AG20443 (cell line): Measurements from ENCODE around the gene TMUB1.
A peak's percentile ranks its signal among the peaks of the same experiment; 100 is the strongest.

Experiments used
- DNase-seq: peaks from one replicate; pipeline ENCODE4 v3.0.0; 2012; ENCODE audit warnings: low spot score, mixed read lengths

The TMUB1 gene

GRCh38 chr7:151121380-151122170 is 38.3 kb upstream of the TMUB1 start:
- DNase-seq = no peak

- no peak for DNase-seq
These were observed 37.6 kb upstream of the TMUB1 start for GRCh38 chr7:151120896-151121295.

- no peak for DNase-seq
These were observed 36.6 kb upstream of the TMUB1 start for GRCh38 chr7:151119902-151120301.

DNA sequence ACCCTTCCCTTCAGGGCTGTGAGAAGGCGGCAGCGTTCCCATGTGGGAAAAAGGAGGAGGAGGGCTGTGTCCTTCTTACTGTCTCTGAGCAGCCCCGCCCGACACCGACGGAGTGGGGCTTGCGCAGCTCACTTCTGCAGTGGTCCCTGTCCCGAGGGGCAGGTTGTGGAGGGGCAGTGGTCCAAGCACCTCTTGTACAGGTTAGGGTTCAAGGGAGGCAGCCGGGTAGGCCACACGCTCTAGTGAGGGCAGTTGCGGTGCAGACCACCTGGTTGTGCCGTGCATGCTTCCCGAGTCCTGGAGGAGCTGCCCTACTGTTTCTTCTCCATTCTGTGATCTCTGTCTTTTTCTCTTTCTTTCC is 35.7 kb upstream of the TMUB1 start:
- DNase-seq = no peak

DNA sequence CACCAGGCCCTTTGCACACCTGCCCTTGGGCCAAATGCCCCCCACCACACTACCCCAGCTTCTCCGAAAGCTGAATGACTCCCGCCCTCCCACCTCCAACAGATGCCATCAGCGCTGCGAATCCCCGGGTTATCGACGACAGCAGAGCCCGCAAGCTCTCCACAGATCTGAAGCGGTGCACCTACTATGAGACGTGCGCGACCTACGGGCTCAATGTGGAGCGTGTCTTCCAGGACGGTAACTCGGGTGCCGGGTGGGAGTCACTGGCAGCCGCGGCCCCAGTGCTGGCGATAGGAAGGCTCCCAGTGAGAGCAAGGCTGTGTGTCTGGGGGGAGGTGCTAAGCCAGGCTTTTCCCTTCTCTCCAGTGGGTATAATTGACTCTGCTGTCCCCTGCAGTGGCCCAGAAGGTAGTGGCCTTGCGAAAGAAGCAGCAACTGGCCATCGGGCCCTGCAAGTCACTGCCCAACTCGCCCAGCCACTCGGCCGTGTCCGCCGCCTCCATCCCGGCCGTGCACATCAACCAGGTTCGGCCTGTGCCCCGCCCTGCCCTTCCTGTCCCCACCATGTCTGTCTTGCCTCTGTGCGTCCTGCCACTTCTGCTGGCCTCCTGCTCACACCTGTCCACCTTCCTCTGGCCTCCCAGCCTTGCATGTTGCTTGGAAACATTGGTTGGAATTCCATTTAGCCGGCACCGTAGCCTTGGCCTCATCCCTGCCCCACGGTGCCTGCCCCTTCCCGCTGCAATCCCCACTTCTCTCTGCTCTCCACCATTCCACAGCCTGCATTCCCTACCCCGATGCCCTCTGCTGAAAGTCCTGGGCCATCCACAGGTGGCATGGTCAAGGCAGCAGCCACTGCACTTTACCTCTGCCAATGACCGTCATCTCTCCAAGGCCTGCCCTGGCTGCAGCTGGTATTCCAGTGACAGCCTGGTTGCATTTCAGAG is 35.1 kb upstream of the TMUB1 start:
- no peak for DNase-seq

DNA sequence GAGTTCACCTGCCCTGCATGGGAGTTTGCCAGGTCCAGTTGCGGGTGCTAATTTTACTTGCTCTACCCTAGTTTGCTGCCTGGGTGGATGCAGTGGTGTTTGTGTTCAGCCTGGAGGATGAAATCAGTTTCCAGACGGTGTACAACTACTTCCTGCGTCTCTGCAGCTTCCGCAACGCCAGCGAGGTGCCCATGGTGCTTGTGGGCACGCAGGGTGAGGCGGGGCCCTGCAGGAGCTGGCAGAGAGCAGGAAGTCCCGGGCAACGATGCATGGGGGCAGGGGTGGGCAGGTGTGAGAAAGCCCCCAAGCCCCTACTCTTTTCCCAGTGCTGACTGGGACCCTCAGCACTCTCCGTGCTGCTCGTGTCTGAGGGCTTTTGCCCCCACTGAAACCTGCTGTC is 34.3 kb upstream of the TMUB1 start:
- DNase-seq = no peak

DNA sequence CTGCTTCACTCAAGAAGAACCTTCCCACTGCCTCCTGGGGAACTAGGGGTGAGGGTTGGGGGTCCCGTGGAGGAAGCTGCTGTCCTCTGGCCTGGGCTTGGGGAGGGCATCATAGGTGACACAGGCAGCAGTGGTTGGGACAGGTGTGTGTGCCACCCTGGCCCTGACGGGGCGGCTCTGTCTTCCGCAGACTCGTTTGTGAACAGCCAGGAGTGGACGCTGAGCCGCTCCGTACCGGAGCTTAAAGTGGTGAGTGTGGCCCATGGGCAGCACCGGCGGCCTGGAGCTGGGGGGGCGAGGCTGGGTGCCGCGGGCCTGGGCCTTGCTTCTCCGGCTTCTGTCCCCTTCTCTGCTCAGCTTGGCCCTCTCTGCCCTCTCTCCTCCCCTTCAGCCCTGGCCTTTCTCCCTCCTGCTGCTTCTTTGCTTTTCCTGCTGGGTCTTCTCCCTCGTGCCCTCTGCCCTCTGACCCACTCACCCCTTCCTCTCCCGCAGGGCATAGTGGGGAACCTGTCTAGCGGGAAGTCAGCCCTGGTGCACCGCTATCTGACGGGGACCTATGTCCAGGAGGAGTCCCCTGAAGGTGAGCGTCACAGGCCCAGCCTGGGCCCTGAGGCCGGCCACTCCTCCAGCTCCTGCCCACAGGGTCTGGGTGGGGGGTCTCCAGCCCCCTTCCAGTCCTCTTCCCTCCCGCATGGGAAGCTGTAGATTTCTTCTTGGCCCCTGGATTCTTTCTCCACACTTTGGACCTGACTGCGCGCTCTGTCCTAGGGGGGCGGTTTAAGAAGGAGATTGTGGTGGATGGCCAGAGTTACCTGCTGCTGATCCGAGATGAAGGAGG is 33.5 kb upstream of the TMUB1 start:
- no peak for DNase-seq

DNA sequence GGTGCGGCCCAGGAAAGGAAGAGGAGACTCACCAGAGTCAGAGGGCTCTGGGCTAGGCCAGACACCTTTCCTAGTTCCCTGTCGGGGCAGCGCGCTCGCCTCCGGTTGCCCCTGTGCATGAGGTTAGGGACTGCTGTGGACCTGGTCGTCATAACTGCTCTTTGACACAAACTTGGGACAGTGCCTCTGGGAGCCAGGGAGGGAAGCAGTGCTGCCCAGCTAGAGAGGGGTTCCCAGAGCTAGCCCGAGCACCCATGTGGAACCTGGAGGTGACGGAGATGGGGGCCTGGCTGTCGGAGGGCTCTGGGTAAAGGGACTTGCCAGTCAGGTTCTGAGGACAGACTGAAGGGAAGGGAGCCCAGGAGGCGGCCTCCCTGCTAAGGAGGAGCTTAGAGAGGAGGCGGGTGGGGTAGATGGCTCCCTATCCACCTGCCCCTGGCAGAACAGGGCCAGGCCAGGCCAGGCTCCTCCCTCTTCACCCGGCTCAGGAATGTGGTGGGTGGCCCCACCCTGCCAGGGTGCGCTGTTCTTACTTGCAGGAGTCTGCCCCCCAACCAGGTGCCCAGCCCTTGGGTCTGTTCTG is 32.6 kb upstream of the TMUB1 start:
- no peak for DNase-seq

DNA sequence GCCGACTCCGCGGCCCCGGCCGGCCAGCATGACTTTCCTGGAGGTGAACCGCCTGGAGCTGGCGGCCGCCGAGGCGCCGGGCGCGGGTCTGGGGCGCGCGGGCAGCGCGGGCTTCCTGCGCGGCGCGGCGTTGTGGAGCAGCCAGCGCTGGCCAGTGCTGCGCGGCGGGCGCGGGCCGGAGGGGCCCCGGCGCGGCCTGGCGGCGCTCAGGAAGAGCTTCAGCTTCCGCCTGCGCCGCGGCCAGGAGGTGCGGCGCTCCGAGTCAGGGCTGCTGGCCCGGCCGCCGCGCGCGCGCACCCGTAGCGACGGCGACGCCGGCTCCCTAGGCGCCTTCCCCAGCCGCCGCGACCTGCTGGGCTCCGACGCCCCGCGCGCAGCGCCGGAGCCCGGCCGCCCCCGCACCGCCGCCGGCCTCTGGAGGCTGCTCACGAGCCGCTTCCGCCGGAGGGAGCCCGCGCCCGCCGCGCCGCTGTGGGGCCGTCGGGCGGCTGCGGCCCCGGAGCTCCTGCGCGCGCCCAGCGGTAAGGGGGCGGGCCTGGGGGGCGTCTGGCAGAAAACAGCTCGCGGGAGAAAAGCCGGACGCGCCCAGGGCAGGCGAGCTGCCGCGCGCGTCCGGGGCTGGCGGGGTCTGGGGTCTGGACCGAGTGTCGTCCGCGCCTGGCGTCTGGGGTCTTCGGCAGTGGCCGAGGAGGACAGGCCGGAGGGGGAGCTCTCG is 32.0 kb upstream of the TMUB1 start:
- peak; percentile 71 for DNase-seq

DNA sequence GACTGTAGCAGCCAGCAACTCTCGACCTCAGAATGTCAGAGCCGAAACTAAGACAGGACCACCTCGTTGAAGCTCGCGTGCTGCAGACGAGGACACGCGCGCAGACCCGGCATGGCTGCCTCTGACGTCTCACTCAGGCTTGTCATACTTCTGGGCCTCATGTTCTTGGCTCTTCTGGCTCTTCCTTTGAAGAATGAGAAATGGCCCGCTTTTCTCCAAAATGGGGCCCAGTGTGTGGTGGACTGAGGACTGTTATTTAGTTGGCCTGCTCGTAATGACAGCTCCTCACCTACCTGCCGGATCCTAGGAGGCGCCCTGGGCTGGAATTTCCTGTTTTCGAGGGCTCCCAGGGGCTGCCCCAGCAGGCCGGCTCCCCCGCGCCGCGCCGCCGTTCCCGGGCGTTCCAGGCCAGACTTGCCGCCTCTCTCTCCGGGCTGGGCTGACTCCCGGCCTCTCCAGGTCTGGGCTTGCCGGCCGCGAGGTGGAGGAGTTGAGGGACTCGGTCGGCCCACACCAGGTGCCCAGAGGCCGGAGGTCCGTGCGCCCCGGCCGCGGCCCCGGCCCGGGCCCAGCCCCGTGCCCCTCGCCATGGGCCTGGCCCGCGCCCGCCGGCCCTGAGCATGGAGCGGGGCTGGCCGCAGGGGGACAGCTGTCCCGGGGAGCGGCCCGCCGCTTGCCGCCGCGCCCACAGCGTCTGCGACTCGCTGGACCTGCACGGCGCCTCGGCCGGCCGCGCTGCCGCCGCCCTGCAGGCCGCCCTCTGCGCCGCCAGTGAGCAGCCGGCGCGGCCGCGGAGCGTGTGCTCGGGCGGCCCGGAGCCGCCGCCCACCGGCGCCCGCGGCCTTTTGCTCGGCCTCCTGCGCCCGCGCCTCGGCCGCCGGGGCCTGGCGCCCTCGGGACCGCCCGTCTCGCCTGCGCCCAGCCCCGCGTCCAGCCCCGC is 31.1 kb upstream of the TMUB1 start:
- peak; percentile 52 for DNase-seq

- peak; percentile 57 for DNase-seq
These were observed 30.3 kb upstream of the TMUB1 start for GRCh38 chr7:151113344-151114150.

DNA sequence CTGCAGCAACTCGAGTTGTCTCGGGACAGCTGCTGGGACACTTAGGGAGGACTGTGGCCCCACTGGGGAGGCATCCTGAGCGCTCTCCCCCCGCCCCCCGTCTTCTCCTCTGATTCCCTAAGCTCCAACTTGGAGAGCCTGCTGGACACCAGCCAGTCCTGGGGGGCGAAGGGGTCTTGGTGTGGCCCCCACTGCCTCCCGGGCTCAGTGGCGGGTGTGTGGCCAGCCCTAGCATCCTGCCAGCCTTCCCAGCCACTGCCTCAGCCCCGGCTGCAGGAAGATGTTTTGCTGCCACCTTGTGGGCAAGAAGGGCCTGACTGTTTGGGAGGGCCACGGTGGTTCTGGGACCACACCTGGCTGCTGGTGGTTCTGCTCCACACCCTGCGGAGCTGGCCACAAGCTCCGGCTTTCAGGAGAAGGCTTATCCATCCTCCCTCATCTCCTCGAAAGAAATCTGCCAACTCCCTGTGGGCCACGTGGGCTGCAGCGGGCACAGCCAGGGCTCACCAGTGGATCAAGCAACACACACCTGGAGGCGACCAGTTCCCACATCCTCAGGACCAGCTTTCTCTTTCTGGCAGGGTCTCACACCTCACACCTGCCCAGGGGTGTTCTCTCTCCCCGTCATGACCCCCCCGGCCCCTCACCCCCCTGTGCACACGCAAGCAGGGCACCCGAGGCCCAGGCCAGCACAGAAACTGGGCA is 27.8 kb upstream of the TMUB1 start:
- peak; percentile 94 for DNase-seq

DNA sequence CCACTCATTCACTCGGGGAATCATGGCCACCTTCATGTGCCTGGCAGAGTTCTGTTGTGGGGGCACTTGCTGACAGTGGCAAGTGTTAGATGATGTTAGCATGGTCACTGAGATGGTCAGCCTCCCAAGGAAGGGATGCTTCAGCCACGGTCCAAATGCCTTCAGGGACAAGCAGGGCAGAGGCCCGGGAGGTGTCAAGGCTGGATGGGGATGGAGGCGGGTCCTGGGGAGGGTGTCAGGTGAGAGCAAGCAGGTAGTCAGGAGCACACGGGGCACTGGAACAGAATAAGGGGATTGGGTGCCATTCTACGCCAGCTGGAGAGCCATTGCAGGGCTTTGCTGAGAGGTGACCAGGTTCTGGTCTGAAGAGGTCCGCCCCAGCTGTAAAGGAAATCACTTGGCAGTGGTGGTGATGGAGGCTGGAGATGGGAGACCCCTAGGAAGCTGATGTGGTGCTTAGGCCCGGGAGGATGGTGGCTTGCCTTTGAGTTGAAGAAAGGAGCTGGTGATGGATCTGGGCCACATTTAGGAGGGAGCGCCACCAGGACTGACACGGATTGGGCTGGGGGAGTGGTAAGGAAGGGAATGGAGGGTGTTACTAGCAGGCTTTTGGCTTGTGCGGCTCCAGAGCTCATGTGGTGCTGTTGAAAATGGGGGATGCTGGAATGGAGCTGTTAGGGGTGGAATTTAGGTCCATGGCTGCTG is 27.1 kb upstream of the TMUB1 start:
- DNase-seq = no peak

DNA sequence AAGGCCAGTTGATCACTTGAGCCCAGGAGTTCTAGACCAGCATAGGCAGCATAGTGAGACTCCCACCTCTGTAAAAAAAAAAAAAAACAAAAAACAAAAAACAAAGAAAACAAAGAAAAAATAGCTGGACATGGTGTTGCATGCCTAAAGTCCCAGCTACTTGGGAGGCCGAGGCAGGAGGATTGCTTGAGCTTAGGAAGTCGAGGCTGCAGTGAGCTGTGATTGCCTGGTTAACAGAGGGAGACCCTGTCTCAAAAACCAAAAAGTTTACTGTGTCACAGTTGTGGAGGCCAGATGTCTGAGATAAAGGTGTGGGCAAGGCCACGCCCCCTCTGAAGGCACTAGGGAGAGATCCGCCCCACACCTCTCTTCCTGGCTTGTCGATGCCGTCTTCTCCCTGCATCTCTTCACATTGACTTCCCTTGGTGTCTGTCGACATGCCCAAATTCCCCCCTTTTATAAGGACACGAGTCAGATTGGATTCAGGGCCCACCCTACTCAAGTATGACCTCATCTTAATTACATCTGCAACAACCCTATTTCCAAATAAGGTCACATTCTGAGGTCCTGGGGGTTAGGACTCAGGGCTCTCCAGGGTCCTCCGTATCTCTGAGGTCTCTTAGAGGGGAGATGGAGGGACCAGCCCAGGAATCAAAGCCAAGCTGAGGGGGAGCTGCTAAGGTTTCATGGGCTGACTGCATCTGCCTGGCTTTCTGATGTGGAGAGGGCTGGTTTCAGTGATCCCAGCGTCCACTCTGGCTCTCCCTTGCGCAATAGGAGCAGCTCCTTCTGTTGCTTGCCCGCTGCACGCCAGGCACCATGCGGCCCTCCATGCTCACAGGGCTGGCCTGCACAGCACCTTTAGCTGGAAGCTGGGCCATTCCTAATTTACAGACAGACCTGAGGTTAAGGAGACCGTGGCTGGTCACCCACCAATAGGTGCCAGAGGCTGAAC is 26.1 kb upstream of the TMUB1 start:
- DNase-seq = peak; percentile 89

DNA sequence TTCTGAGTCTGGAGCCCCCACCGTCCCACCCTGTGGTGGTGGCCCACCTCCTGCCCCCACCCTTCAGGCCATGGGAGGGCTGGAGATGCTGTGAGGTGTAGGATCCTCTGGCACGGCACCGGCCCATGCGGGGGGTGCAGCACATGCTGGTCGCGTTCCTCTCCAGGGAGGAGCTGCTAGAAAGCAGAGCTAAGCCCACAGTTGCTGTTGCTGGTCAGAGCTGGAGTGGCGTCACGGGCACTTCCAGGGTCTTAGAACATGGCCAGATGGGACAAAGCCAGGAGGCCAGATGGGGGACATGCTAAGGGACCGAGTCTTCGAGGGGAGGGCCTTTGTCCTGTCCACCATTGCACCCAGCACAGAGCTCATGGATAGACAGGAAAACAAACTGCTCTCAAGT is 24.6 kb upstream of the TMUB1 start:
- no peak for DNase-seq

DNA sequence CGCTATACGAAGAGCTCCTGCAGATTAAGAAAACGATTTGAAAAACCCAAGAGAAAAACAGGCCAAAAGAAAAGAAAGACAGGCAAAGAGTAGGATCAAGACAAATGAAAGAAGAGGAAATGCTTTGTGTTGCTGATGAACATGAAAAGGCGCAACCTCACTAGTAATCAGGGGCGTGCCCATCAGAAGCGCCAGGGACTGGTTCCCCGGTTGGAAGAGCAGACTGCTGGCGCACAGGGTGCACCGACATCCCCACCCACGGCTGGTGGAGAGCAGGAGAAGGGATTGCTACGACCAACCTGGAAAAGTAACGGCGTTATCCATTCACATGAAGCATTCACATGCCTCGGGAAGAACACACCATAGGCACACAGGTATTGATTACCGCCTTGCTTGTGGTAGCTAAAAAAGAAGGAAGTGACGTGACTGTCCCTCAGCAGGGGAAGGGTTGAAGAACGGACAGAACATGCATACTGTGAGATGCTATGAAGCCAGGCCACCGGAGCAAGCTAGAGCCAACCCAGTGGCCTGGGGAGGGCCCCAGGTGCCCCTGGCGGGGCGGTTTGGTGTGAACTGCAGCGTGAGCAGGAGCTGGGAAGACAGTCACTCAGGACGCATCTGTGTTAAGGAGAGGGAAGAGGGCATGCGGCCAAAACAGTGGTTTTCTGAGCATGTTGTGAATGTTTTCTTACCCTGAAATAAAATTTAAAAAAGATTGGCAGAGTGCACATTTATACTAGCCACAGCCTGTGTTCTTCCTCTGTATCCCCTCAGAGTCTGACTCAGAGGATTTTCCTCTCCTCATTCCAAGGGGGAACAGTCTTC is 21.3 kb upstream of the TMUB1 start:
- DNase-seq = peak; percentile 64
